Activated CD4-positive, alpha-beta T cell treated with anti-CD3 and anti-CD28 coated beads, Interleukin-2, amount 50 U/mL, for 4 hours (primary cell): Measurements from ENCODE around the gene BRD1.
"Not testable (repeated sequence)": the region's sequence is repeated elsewhere in the genome, so short reads cannot be mapped to it uniquely, and the experiment has no call there.

Experiments
- DNase-seq, 2 experiments: peaks; one replicate each; pipeline ENCODE4 v3.0.0-alpha.2; 2020

BRD1 gene

GRCh38 chr22:49852898-49853894, 25.5 kb upstream of the BRD1 start, which contains the start of gene ZBED4:
Gene ZBED4, plus strand, starts transcription at chr22:49853844. Its CDS starts 29,819 bp downstream, at chr22:49883663.
- peak; percentile 94 for DNase-seq

DNA sequence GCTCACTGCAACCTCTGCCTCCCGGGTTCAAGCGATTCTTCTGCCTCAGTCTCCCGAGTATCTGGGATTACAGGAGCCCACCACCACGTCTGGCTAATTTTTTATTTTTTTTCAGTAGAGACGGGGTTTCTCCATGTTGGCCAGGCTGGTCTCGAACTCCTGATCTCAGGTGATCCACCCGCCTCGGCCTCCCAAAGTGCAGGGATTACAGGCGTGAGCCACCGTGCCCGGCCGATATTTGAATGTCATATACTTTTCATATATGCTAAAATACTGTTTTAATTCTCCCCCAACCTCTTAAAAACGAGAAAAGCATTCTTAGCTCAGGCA, 24.9 kb upstream of the BRD1 start:
- not testable (repeated sequence) for DNase-seq

DNA sequence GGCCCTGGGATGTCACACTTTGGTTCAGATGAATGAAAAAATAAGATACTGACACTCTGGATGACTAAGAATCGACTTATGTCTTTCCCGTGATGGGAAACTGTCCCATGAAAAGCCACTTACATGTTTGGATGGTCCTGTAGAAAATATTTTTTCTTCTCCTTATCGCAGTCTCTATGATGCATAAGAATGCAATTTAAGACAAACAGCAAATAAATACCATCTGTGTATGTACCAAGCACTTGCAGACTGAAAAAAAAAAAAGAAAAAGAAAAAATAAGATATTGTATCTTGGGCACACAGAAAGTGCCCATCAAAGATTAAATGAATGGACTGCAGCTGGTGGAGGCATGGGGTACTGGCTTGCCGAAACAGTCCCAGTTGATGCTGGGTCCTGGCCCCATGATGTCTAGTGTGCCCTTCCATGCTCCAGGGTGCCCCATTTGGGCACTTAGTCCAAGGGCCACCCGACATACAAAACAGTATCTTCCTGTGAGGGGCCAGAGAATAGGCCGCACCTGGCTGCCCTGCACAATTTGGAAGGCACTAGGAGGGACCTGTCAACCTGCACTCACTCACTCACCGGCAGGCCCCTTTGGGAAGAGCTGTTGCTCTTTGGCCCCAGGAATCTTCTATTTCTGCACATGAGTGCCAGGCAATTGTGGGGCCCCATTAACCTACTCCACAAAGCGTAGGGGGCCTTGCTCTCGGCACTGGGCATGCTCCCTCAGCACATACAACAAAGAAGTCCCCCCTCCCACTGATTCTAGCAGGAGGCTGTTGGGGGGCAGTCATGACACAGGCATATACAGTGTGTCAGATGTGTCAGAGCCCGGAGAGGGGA, 23.5 kb upstream of the BRD1 start:
- DNase-seq = no peak

DNA sequence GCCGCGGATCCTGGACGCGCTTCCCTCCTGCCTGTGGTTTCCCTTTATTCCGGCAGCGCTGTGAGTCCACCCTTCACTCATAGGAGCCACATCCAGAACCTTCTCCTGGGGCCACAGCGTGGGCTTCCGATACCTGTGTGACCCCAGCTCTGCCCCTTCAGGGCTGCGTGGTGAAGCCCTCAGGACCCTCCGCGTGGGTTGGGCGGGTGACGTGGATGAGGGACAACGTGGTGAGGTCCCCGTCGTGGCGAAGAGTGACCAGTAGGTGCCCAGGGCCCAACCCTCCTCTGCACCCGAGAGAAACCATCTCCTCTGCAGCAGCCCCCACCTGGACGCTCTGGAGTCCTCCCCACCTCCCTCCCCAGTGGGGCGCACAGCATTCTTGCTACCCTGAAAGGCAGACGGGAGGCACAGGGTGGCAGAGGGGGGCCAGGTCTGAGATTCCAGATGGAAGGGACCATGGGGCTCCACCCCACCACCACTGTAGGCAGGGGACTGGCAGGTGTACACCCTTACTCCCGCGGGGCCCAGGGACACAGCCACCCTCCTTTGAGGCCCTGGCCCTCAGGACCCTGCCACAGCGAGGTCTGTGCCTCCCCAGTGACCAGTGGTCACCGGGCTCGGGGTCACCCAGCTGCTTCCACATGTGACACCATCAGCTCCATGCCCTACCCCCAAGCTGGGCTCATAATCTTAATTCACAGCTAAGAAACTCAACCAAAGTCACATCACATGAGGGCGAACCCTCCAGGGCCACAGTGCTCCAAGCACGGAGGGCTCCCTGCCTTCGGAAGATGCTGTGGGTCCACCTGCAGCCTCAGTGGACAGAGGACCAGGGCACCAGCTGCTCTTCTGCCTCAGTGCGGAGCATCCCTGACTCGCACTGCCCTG, 22.6 kb upstream of the BRD1 start:
- DNase-seq = no peak

GRCh38 chr22:49849161-49850020, 21.7 kb upstream of the BRD1 start:
- DNase-seq = no peak

DNA sequence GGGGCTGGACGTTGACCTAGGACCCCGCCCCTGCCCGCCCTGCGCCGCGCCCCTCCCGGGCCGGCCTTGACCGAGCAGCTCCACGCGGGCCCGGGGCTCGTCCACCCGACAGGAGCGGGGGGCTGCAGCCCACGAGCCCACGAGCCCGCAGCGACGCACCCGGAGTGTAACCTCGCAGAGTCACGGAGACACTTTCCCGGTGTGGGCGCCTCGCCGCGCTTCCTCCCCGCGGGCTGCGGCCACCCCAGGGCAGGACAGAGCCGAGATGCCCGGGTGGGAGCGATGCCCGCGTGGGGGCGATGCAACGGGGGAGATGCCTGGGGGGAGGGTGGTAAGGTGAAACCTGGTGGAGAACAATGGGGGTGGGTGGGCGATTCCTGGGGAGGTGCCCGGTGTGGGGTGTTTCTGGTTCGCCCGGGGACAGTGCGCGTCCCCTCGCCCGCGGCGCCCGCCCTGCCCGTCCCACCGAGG, 21.1 kb upstream of the BRD1 start:
- DNase-seq = no peak

GRCh38 chr22:49847751-49848689, 20.3 kb upstream of the BRD1 start:
- DNase-seq = no peak

GRCh38 chr22:49845666-49846459, 18.2 kb upstream of the BRD1 start:
- no peak for DNase-seq

GRCh38 chr22:49845241-49845640, 17.6 kb upstream of the BRD1 start:
- no peak for DNase-seq

DNA sequence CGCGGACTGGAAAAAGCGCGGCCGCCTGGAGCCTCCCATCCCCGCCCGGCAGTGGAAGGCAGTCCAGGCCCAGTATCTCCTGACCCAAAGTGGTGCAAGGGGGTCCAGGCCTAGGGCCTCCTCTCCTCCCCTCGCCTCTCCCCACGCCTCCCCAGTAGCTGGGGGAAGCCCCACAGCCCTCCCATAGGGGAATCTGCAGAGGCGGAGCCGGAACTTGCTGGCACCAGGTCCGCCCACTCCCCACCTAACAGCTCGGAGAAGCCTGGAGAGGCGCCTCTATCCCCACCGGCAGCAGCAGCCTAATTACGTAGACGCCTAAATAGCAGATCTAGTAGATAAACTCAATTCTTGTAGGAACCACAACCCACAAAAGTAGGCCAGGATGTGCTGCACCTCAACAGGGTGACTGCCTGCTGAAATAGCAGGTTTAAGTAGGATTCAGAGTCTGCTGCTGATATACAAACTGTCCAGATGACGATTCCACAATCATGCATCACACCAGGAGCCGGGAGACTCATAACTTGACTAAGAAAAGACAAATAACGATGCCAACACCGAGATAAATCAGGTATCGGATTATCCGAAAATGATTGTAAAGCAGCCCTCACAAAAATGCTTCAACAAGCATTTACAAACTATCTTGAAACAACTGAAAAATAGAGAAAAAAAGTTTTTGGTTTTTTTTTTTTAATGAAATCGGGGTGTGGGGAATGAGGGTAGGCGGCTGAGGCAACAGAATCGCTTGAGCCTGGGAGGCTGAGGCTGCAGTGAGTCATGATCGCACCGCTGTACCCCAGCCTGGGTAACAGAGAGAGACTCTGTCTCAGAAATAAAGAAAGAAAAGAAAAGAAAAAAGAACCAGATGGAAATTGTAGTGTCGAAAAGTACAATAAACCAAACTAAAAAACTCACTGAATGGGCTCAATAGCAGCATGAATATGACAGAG, 11.4 kb upstream of the BRD1 start:
- peak; percentile 87 to 88 for DNase-seq

- no peak for DNase-seq
Observed at GRCh38 chr22:49833340-49834007, 5.8 kb upstream of the BRD1 start.

- DNase-seq = no peak
Observed at GRCh38 chr22:49829044-49829853, 1.6 kb upstream of the BRD1 start.

- no peak for DNase-seq
Observed at GRCh38 chr22:49828599-49828965, 909 bp upstream of the BRD1 start.

GRCh38 chr22:49827271-49827852, 311 bp downstream of the BRD1 start:
- DNase-seq = no peak

DNA sequence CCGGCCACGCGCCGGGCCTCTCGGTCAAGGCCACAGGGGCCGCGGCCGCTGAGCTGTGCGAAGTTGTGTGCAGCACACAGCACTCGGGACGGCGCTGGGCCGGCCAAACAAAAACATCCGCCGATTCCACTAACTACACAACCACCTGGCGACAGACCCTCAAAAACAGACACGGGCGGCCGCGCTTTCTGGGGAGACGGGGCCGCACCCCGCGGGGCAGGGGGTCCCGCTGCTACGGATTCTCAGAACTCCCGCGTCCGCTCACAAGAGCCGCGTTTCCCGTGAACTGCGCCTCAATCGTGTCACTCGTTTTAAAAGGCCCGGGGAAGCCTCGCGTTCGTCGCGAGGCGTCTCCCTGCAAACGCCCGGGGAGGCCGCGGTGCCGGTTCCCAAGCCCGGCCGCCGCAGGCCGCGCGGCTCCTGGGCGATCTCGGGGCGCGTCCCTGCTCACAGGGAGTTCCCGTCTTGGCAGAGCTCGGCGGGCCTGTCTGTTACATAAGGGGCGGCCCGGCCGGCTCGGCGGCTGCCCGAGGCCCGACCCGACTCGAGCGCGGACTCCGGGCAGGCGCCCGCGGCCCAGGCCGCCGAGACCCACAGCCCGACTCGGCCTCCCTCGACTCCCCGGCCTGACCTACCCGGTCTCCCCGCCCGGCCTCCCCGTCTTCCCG, 936 bp downstream of the BRD1 start:
- DNase-seq = no peak
